ENCODE results near the gene DDX19B.

GRCh38 chr16:70337814-70338213, 38.8 kb downstream of the DDX19B start:
- TF ChIP-seq RAD21 (conservative IDR thresholded peaks at IDR 0.05 in 1 of 2, IDR thresholded peaks at IDR 0.05 in 1 of 2) (no peak), MYC (IDR thresholded peaks at IDR 0.05; ENCODE audit: borderline replicate concordance, low read length) (no peak), RNF2 (IDR thresholded peaks at IDR 0.05; ENCODE audit: borderline replicate concordance, low read depth) (no peak), POLR2A (IDR thresholded peaks at IDR 0.05; ENCODE audit: low read length) (no peak), CTCF (IDR thresholded peaks at IDR 0.05) (no peak), CHD2 (IDR thresholded peaks at IDR 0.05; ENCODE audit: low read length, partially characterized antibody) (no peak), JUN (IDR thresholded peaks at IDR 0.05) (no peak)

Measured in A549 (cell line).